ENCODE measurements around the gene FAM174B. TPM values are rescaled to one million over a fixed set of nuclear protein-coding genes. Genes with fewer than 3 reads are reported as not detected.

FAM174B gene
- total and polyA plus RNA-seq, 8 donors = 26.0 to 122 (median 64.7) TPM

DNA sequence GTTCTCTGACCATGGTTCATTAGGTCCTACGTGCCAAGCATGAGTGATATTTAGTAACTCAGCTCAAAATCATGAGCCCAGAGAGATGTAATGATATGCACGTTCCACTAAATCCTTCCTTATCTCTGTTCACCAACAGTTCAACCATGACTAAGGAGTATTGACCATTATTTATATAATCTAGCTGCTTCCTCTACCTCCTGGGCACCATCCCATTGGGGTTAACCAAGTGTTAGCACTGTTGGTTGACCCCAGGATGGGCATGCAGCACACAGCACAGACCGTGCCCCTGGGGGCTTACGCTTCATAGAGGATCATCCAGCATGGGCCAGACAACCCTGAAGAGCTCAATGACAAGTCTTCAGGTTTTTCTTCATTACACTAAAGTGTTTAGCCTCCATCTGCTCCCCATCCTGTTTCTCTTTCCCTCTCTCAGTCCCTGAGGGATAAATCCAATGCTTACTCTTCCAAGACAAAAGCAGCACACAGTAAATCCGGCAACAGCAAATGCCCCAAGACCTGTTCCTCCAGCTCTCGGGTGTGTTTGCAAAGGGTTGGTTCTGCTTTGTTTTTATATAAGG is 10.4 kb downstream of the FAM174B start:
- TF ChIP-seq, protein P1, sequence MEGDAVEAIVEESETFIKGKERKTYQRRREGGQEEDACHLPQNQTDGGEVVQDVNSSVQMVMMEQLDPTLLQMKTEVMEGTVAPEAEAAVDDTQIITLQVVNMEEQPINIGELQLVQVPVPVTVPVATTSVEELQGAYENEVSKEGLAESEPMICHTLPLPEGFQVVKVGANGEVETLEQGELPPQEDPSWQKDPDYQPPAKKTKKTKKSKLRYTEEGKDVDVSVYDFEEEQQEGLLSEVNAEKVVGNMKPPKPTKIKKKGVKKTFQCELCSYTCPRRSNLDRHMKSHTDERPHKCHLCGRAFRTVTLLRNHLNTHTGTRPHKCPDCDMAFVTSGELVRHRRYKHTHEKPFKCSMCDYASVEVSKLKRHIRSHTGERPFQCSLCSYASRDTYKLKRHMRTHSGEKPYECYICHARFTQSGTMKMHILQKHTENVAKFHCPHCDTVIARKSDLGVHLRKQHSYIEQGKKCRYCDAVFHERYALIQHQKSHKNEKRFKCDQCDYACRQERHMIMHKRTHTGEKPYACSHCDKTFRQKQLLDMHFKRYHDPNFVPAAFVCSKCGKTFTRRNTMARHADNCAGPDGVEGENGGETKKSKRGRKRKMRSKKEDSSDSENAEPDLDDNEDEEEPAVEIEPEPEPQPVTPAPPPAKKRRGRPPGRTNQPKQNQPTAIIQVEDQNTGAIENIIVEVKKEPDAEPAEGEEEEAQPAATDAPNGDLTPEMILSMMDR (IDR thresholded peaks at IDR 0.05) = no peak
- H3K36me3 ChIP-seq = no peaks in the 10 kb centered on the region
- no peak overlapping the region for H3K4me3 ChIP-seq
- H3K27ac ChIP-seq = peak overlapping the region in 2 of 4 donors; percentile 1 to 22
- peaks cover 18 to 46% (median 33%) of the 10 kb centered on the region in 3 donors for H3K4me1 ChIP-seq
- 57 to 63% methylated on average over 6 of the region's 6 CpGs for WGBS, 2 donors
- no peak for FAIRE-seq
- H3K9me3 ChIP-seq = no peaks in the 10 kb centered on the region
- peak in 1 of 6 donors; percentile 9 for DNase-seq
- intact Hi-C loops (cut with DNase I) = no loop called here
- peak in 2 of 4 donors; percentile 10 to 19 for ATAC-seq
- no peaks in the 10 kb centered on the region for H3K27me3 ChIP-seq

DNA sequence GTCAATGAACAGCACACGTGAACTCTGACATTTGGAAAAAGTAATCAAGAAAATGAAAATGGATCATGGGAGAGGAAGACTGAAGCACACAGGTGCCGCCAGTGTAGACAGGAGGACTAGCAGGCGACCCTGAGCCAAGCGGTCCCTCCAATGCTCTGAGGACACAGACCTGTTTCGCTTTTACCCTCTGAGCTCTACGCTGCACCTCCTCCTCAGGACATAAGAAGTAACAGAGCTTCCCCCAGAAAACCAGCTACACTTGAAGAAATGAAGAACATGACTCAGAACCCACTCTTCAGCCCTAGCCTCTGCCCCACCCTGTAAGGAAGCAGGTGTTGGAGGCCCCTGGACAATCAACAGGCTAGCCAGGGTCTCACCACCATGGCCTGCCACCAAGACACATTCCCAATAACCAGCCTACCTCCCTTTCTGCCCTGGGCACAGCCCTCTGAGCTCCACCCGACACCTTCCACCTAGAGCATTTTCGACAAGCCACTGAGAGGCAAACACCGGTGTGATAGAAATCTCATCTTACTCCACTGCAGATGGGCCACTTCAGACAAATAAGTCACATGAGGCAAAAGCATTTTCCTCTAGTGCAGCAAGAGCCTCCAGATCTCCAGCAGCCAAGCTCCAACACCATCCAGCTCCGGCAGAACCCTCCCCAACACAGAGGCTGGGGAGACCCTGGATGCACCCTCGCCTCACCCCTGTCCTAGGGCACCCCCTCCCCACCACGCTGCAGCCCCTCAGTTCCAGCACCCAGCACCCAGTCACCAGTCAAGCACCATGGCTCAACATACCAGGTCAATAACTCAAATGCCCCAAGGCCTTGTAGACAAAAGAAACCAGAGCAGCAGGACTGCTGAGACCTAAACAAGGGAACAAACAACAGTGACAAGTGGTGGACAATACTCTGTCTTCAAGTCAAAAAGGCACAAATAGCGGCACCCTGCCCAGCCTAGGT is 11.4 kb downstream of the FAM174B start:
- H3K36me3 ChIP-seq = no peaks in the 10 kb centered on the region
- no peak overlapping the region for H3K4me3 ChIP-seq
- ATAC-seq (peak in 2 of 4 donors; percentile 6 to 12), FAIRE-seq (no peak), DNase-seq (peak in 2 of 6 donors; percentile 9 to 14)
- H3K27ac ChIP-seq = peak overlapping the region in 1 of 4 donors; percentile 22
- no peaks in the 10 kb centered on the region for H3K9me3 ChIP-seq
- H3K4me1 ChIP-seq = peaks cover 20 to 45% (median 33%) of the 10 kb centered on the region in 3 donors
- TF ChIP-seq, protein P1 (IDR thresholded peaks at IDR 0.05) = no peak
- 57 to 60% methylated on average over 13 of the region's 13 CpGs for WGBS, 2 donors
- intact Hi-C loops (cut with DNase I) = no loop called here
- no peaks in the 10 kb centered on the region for H3K27me3 ChIP-seq

DNA sequence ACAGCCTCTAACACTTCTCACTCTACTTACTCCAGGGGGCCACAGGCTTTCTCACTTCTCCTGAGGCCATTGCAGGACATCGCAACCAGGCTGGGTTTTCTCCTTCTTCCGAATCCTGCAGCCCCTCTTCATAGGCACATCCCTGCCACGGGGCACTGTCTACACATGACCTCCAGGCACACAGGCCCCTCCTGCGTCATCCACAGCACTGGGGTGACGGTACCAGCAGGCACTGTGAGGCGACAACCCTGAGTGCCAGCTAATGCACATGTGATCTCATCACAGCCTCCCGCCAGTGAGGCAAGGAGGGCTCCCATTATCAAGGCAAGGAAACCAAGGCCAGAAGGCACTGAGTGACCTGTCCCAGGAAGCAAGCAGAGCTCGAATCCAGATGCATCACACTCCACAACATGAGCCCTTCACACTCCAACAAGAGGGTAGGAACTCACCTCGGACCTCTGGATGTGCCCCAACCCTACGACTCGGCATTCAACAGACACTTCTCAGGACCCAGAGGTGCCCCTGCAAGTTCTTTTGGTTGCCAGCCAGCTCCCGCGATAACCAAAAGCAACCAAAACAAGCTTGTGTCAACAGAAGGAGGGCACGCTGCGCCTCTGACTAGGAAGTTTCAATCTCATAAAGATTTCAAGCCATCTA is 16.7 kb downstream of the FAM174B start:
- 32 to 40% methylated on average over 15 of the region's 15 CpGs for WGBS, 2 donors
- Histone ChIP-seq H3K9me3 (no peaks in the 10 kb centered on the region), H3K27me3 (no peaks in the 10 kb centered on the region), H3K4me3 (peak overlapping the region in 2 of 4 donors; percentile 1 to 13), H3K27ac (peak overlapping the region; percentile 72 to 92 (median 73)), H3K36me3 (no peaks in the 10 kb centered on the region), H3K4me1 (peaks cover 31 to 49% (median 40%) of the 10 kb centered on the region in 3 donors)
- intact Hi-C loops (cut with DNase I) = no loop called here
- DNase-seq = peak in 5 of 6 donors; percentile 60 to 80 (median 67)
- no peak for FAIRE-seq
- ATAC-seq = peak; percentile 30 to 57 (median 36)
- TF ChIP-seq, protein P1 (IDR thresholded peaks at IDR 0.05) = no peak

DNA sequence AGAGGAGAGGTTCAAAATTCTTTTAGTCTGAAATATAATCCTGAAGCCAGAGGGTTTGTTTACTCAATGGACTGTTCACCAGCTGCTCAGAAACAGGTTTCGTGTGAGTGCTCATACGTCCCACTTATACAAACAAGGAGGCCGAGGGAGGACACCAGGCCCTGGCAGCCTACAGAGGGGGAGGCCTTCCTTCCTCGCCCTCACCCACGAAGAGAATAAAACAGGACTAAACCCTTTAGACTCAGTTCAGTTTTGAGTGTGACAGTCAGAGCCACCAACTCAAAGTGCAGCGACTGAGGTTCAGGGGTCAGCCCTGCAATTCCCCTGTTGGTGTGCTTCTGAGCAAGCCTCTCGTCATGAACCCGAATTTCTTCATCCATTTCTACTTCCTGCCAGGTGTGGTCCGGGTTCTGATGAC is 17.3 kb downstream of the FAM174B start:
- Histone ChIP-seq H3K36me3 (no peaks in the 10 kb centered on the region), H3K9me3 (no peaks in the 10 kb centered on the region), H3K27me3 (no peaks in the 10 kb centered on the region), H3K27ac (peak overlapping the region; percentile 72 to 92 (median 73)), H3K4me3 (peak overlapping the region in 2 of 4 donors; percentile 1 to 13), H3K4me1 (peaks cover 34 to 47% (median 43%) of the 10 kb centered on the region in 3 donors)
- TF ChIP-seq, protein P1 (IDR thresholded peaks at IDR 0.05) = no peak
- WGBS, 2 donors = 11 to 22% methylated on average over 9 of the region's 9 CpGs
- DNase-seq (peak in 5 of 6 donors; percentile 62 to 77 (median 68)), FAIRE-seq (no peak), ATAC-seq (peak; percentile 70 to 88 (median 78))
- intact Hi-C loops (cut with DNase I) = no loop called here
